Stimulated activated CD8-positive, alpha-beta memory T cell treated with anti-CD3 and anti-CD28 coated beads, Interleukin-4, amount 100 ng/mL, for 48 hours (primary cell): ENCODE measurements around the gene PCCA.

Experiments used
- DNase-seq: peaks from one replicate; pipeline ENCODE4 v3.0.0-alpha.2; 2020

The PCCA gene

GRCh38 chr13:100438059-100438788 is 349.3 kb downstream of the PCCA start:
- no peak for DNase-seq

DNA sequence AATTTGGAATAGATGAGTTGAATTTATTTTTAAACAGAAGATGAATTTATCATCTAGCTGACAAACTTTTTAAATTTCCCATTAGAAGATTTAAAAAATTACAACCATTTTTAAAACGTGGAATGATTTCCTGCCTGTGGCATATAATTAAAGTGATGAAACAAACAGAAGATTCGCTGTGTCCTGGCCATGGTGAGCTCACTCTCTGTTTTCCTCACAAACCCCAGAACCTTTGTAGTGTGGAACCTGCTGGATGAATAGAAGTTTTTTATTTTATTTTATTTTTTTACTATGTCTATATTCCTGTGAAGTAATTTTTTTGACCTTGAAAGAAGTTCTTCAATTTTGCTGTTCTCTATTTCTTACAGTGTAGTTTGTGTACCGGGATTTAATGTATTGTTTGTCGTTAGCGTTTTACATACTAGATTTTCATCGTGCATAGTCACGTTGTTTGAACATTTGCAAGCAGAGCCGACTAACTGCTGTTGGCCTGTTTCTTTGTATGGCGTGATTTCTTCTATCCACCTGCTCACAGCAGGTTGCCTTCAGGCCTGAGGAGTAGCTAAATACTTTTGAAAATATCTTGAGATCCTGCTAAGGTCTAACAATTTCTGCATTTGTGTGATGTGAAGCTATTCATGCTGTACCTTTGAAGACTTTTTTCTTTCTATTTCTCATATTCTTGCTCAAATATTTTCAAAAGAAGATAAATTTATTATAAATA is 350.5 kb downstream of the PCCA start:
- no peak for DNase-seq

DNA sequence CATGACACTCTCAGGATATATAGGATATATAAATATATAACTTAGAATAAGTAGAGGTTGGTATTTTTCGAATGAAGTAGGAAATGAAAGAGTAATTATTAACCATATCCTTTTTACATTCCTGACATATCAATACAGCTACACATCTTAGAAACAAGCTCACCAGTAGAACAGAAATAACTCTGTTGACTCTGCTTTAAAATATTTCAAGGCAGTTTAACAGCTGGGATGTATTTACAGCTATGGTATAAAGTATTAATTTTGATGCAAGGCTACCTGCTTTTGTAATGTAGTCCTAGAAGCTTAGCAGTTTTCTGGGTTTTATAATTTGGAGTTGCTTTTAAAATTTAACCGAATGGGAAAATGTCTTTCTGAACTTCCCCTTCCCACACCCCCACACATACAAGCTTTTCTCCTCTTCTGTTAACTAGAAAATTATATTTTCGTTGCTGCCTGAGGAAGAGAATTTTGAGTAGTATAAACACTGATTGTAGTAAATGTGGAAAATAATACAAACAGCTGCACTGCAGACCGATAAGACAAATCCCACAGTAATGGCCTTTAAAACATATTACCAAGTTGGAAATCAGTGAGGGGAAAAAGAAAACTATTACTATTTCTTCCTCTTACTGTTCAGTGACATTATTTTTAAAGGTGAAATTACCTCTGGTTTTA is 352.0 kb downstream of the PCCA start:
- no peak for DNase-seq

DNA sequence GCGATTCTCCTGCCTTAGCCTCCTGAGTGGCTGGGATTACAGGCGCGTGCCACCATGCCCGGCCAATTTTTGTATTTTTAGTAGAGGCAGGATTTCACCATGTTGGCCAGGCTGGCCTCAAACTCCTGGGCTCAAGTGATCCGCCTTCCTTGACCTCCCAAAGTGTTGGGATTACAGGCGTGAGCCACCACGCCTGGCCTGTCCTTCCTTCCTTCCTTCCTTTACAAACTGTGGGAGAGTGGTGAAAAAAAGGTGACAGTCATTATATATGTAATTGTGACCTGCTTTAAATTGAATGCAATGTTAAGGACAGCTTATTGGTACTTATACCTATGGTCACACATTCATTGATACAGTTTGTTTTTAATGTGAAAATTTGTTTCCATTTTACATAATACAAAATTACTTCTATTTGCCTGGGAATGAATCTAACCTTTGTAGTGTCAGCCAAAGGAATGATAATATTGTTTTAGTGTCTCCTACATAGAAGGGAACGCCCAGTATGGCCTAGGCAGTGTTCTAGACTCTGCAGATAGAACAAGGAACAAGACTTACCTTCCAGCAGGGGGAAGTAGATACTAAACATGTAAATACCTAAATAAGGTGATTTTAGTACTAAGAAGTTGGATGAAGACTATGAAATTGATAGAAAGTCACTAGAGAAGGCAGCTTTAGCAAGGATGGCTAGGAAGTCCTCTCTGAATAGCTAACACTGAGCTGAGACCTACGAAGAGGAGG is 353.4 kb downstream of the PCCA start:
- DNase-seq, result no peak

DNA sequence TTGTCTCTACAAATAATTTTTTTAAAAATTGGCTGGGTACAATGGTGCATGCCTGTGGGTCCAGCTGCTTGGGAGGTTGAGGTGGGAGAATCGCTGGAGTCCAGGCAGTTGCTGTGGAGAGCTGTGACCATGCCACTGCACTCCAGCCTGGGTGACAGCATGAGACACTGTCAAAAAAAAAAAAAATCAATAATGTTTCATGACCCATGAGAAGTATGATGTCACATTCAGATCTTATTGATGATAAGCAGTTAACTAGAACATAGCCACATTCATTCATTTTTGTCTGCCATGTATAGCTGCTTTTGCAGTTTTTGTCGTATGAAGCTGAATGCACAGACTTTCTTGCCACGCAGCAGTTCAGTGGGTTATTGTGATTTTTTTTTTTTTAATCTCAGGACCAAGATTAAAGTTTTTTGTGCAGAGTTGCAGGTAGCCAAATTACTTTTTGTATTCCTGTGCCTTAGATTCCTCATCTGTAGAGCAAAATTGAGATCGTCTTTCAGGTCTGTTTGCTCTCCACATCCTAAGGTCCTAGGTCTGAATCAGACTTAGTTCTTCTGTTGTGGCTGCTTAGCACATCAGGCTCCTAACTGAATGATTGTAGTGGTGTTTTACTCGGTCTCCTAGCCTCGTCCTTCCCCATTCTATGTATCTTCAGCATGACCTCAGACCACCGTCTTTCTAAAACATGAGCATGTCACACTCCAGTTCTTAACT is 354.5 kb downstream of the PCCA start:
- no peak for DNase-seq

GRCh38 chr13:100443998-100444328 is 355.1 kb downstream of the PCCA start:
- no peak for DNase-seq

- no peak for DNase-seq
These were observed 358.9 kb downstream of the PCCA start for GRCh38 chr13:100447831-100448230.

DNA sequence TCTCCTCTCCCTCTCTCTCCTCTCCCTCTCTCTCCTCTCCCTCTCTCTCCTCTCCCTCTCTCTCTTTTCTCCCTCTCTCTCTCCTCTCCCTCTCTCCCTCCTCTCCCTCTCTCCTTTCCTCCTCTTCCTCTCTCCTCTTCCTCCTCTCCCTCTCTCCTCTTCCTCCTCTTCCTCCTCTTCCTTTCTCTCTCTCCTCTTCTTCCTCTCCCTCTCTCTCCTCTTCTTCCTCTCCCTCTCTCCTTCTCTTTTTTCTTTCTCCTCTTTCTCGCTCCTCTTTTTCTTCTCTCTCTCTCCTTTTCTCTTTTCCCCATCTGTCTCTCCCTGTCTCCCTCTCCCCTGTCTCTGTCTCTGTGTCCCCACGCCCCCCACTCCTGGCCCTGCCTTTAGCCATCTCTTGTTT is 363.0 kb downstream of the PCCA start:
- no peak for DNase-seq

GRCh38 chr13:100454876-100455275 is 366.0 kb downstream of the PCCA start:
- no peak for DNase-seq

- DNase-seq, result no peak
These were observed 369.8 kb downstream of the PCCA start for GRCh38 chr13:100458673-100459072.

DNA sequence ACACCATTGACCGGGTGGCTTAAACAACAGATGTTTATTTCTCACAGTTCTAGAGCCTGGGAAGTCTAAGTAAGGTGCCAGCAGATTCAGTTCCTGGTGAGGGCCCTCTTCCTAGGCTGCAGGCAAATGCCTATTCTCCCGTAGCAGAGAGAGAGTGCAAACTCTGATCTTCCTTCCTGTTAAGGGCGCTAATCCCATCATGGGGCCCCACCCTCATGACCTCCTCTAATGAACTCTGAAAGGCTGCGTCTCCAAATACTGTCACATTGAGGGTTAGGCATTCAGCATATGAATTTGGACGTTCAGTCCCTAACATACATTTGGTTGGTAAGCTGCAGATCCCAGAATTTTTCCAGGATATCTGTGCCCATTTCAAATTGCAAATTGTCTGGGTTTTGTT is 370.9 kb downstream of the PCCA start:
- DNase-seq, result no peak

DNA sequence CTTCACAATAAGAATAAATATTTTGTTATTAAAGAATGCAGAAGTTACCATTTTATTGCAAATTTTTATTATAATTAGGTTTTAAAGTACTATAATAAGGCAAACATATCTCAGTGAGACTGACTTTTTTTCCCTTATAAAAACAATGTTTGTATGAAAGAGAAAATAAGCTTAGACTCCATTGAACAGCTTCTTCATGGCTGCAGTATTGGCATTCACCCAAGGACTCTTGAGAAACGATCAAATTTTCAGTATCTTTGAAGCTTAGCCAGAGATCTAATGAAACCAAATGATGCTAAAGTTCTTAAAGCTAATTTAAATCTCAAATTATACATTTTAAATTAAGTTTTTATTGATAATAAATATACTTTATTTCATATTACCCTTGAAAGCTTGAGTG is 371.4 kb downstream of the PCCA start:
- no peak for DNase-seq

- no peak for DNase-seq
These were observed 371.9 kb downstream of the PCCA start for GRCh38 chr13:100460791-100461190.

- DNase-seq, result no peak
These were observed 372.6 kb downstream of the PCCA start for GRCh38 chr13:100461309-100462030.

DNA sequence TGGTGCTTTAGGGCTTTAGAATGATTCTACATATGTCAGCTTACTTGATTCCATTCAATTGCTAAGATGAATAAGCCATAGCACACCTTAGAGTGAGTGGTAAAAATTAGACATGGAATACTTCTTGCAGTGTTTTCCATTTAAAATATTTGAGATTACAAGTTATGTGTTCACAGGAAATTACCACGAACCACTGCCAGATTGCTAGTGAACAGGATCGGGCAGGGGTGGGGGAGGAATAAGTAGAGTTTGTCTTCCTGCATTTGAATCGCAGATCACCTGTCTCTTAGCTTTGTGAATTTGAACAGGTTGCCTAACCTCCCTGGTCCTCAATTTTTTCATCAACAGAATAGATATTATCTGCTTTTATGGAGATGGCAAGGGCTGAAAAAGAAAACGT is 375.1 kb downstream of the PCCA start:
- no peak for DNase-seq

GRCh38 chr13:100465558-100465957 is 376.7 kb downstream of the PCCA start:
- no peak for DNase-seq

DNA sequence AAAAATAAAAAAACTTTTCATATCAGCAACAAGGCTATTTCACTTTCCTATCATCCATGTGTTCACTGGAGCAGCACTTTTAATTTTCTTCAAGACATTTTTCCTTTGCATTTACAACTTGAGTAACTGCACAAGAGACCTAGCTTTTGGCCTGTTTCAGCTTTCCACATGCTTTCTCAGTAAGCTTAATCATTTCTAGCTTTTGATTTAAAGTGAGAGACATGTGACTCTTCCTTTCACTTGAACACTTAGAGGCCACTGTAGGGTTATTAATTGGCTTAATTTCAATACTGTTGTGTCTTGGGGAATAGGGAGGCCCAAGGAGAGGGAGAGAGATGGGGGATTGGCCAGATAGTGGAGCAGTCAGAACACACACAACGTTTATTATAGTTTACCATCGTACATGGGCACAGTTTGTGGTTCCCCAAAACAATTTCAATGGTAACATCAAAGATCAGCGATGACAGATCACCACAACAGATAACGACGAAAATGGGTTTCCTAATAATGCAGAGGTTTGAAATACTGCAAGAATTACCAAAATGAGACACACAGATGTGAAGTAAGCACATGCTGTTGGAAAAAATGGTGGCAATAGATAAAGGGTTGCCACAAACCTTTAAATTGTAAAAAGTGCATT is 382.1 kb downstream of the PCCA start:
- DNase-seq, result no peak

GRCh38 chr13:100473087-100473486 is 384.2 kb downstream of the PCCA start:
- no peak for DNase-seq

GRCh38 chr13:100473501-100474044 is 384.7 kb downstream of the PCCA start:
- DNase-seq, result no peak

DNA sequence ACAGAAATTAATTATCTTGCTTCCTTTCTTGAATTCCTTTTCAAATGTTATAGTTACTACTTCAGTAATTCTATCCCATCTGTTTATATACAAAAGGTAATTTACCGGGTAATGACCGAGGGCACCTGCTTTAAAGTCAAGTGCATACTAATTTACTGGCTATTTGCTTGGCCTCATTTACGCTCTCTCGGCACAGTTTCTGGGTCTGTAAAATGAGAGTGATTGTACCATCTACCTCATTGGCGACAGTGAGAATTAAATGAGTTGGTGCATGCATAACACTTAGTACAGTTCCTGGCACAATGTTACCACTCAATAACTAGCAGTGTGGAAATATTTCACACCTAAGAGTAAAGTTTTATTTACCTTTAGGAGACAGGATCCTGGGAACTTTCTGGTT is 388.1 kb downstream of the PCCA start:
- DNase-seq, result no peak

DNA sequence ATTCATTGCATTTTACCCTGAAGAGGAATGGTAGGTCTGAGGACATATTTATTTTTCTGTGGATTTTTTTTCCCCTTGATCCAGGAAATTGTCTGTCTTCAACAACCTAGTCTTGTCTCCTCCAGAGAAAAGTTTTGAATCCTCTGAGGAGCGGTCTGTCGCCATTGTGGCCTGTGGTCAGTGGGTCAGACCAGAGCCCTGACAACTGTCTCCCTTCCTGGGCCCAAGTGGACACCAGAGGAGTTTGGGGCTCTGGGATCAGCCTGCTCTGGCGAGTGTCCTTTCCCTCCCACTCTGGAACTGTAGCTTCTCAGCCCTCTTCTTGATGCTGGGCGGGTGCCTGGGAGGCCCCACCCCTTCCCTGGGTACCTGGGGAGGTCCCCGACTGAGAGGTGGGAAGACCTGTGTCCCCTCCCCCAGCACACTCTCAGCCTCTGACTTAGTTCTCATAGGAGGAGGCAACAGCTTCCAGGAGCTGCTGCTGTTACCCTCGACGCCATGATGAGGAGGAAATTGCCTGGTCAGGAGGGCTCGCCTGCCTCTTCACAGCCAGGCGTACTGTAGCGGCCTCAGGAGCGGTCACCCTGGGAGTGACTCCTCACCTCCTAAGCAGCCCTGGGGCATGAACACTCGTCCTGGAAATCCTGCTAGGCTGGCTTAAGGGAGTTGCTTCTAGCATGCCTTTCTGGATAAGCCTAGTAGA is 389.4 kb downstream of the PCCA start:
- DNase-seq, result no peak
